Stimulated activated CD8-positive, alpha-beta memory T cell treated with anti-CD3 and anti-CD28 coated beads, Interleukin-4, amount 100 ng/mL, for 48 hours (primary cell): ENCODE data around the gene CEP85L.
A peak's percentile ranks its signal among the peaks of the same experiment; 100 is the strongest.

Experiments used
- DNase-seq: peaks from one replicate; pipeline ENCODE4 v3.0.0-alpha.2; 2020

The CEP85L gene

GRCh38 chr6:118659513-118660217, 8.3 kb upstream of the CEP85L start:
- no peak for DNase-seq

- no peak for DNase-seq
Measured at GRCh38 chr6:118656847-118657451, 5.6 kb upstream of the CEP85L start.

- DNase-seq: no peak
Measured at GRCh38 chr6:118652051-118652615, 742 bp upstream of the CEP85L start.

GRCh38 chr6:118650582-118651281, 659 bp downstream of the CEP85L start:
- DNase-seq: peak; percentile 66

GRCh38 chr6:118649918-118650581, 1.3 kb downstream of the CEP85L start:
- DNase-seq: no peak

- no peak for DNase-seq
Measured at GRCh38 chr6:118648866-118649554, 2.4 kb downstream of the CEP85L start.

GRCh38 chr6:118646977-118647376, 4.4 kb downstream of the CEP85L start:
- no peak for DNase-seq

- DNase-seq: no peak
Measured at GRCh38 chr6:118645395-118645794, 6.0 kb downstream of the CEP85L start.

GRCh38 chr6:118644007-118644406, 7.4 kb downstream of the CEP85L start:
- DNase-seq: no peak

GRCh38 chr6:118641042-118641441, 10.3 kb downstream of the CEP85L start:
- no peak for DNase-seq

GRCh38 chr6:118639054-118639964, 12.1 kb downstream of the CEP85L start:
- DNase-seq: no peak

- no peak for DNase-seq
Measured at GRCh38 chr6:118638288-118638687, 13.1 kb downstream of the CEP85L start.

- no peak for DNase-seq
Measured at GRCh38 chr6:118635909-118636735, 15.3 kb downstream of the CEP85L start.

GRCh38 chr6:118632359-118632758, 19.0 kb downstream of the CEP85L start:
- peak; percentile 39 for DNase-seq

- DNase-seq: no peak
Measured at GRCh38 chr6:118630923-118631322, 20.5 kb downstream of the CEP85L start.

GRCh38 chr6:118630067-118630466, 21.3 kb downstream of the CEP85L start:
- DNase-seq: no peak

- DNase-seq: no peak
Measured at GRCh38 chr6:118627724-118628123, 23.7 kb downstream of the CEP85L start.

- DNase-seq: no peak
Measured at GRCh38 chr6:118625833-118626232, 25.6 kb downstream of the CEP85L start.

GRCh38 chr6:118621799-118622470, 29.5 kb downstream of the CEP85L start:
- no peak for DNase-seq

GRCh38 chr6:118620202-118620601, 31.2 kb downstream of the CEP85L start:
- DNase-seq: no peak
